SK-N-SH (cell line): ENCODE results near the gene DBH. TPM values are rescaled to one million over a fixed set of nuclear protein-coding genes. Genes with fewer than 3 reads are reported as not detected.

Source experiments
- CTCF ChIA-PET: fragments of 300-600, 350-600 bp; formaldehyde crosslinking; extraction: SDS; loops from one replicate; lab custom pipeline; 2021; lab: Yijun Ruan, JAX
- POLR2A ChIA-PET: fragments of 350-600 bp; sonication (Branson Sonifier 250); formaldehyde crosslinking; extraction: SDS; loops from one replicate; lab custom pipeline; 2020; ENCODE audit warnings: antibody characterized with exemption, inconsistent platforms; lab: Yijun Ruan, JAX
- DNase-seq: peaks from one replicate; pipeline ENCODE4 v3.0.0; 2012
- H2AFZ ChIP-seq: fragments of 200-600 bp; sonication (generic); 2 replicates; pipeline ENCODE4 v1.8.1; 2016; ENCODE audit warnings: antibody characterized with exemption, mild to moderate bottlenecking, low read depth
- H3F3A ChIP-seq: fragments of 200-600 bp; sonication (generic); replicated peaks from 2 replicates; pipeline ENCODE3; 2016; ENCODE audit warnings: antibody characterized with exemption, mild to moderate bottlenecking; ENCODE audit not compliant: insufficient read depth
- H3K27ac ChIP-seq, 2 experiments: fragments of 200-500 bp in 1 of 2; fragments of 200-600 bp in 1 of 2; sonication (Bioruptor generic) in 1 of 2; sonication (generic), shearing (Covaris generic) in 1 of 2; 2 replicates each; pipeline versions ENCODE4 v1.5.1 to v1.6.1; 2014 to 2016; ENCODE audit warnings: low read depth in 2 of 2, inconsistent platforms in 1 of 2, low read length in 1 of 2, mild to moderate bottlenecking in 1 of 2, mixed read lengths in 1 of 2
- H3K27me3 ChIP-seq: fragments of 200-600 bp; sonication (generic), shearing (Covaris generic); 2 replicates; pipeline ENCODE4 v1.6.1; 2016; ENCODE audit warnings: mixed run types; ENCODE audit not compliant: insufficient read depth
- H3K36me3 ChIP-seq, 2 experiments: fragments of 200-500 bp in 1 of 2; fragments of 200-600 bp in 1 of 2; sonication (Bioruptor generic) in 1 of 2; sonication (generic) in 1 of 2; replicated peaks in 1 of 2; 2 replicates each; pipeline versions ENCODE3 to v1.5.1; 2014 to 2016; ENCODE audit warnings: low read length in 1 of 2, mild to moderate bottlenecking in 1 of 2; ENCODE audit not compliant: insufficient read depth in 2 of 2, control insufficient read depth in 1 of 2
- H3K4me1 ChIP-seq, 2 experiments: fragments of 200-500 bp in 1 of 2; fragments of 200-600 bp in 1 of 2; sonication (Bioruptor generic) in 1 of 2; sonication (generic), shearing (Covaris generic) in 1 of 2; 2 replicates each; pipeline versions ENCODE4 v1.5.1 to v1.6.1; 2014 to 2016; ENCODE audit warnings: low read depth in 1 of 2, low read length in 1 of 2, mixed run types in 1 of 2; ENCODE audit not compliant: insufficient read depth in 2 of 2, control insufficient read depth in 1 of 2
- H3K4me2 ChIP-seq: fragments of 200-600 bp; sonication (generic), shearing (Covaris generic); 2 replicates; pipeline ENCODE4 v1.6.1; 2017; ENCODE audit warnings: mixed run types
- H3K4me3 ChIP-seq, 2 experiments: fragments of 200-500 bp in 1 of 2; fragments of 200-600 bp in 1 of 2; sonication (Bioruptor generic) in 1 of 2; sonication (generic), shearing (Covaris generic) in 1 of 2; 2 replicates each; pipeline versions ENCODE4 v1.5.1 to v1.8.1; 2014 to 2016; ENCODE audit warnings: low read depth in 2 of 2, inconsistent platforms in 1 of 2, low read length in 1 of 2, mild to moderate bottlenecking in 1 of 2, mixed read lengths in 1 of 2, moderate library complexity in 1 of 2
- H3K79me2 ChIP-seq: fragments of 200-600 bp; sonication (generic); 2 replicates; pipeline ENCODE4 v1.8.1; 2017; ENCODE audit warnings: mild to moderate bottlenecking; ENCODE audit not compliant: insufficient read depth
- H3K9ac ChIP-seq: fragments of 200-600 bp; sonication (generic); 2 replicates; pipeline ENCODE4 v1.6.1; 2017; ENCODE audit warnings: mixed run types
- H3K9me2 ChIP-seq: fragments of 200-600 bp; sonication (generic); 2 replicates; pipeline ENCODE4 v1.6.1; 2017; ENCODE audit warnings: mixed run types
- H3K9me3 ChIP-seq: fragments of 200-600 bp; sonication (generic); 2 replicates; pipeline ENCODE4 v1.6.1; 2017; ENCODE audit warnings: mixed run types, mild to moderate bottlenecking, moderate library complexity
- H4K20me1 ChIP-seq: fragments of 200-600 bp; sonication (generic); 2 replicates; pipeline ENCODE4 v1.6.1; 2017; ENCODE audit warnings: mild to moderate bottlenecking, mixed run types; ENCODE audit not compliant: insufficient read depth
- CHD2 ChIP-seq: fragments of 150-350 bp; IDR thresholded peaks from 2 replicates; pipeline ENCODE4 v1.6.1; 2018; ENCODE audit warnings: low read length; ENCODE audit not compliant: partially characterized antibody
- EZH2phosphoT487 ChIP-seq: fragments of 200-600 bp; sonication (generic); IDR thresholded peaks from 2 replicates; pipeline ENCODE4 v1.6.1; 2017; ENCODE audit warnings: low read depth, mixed run types, mild to moderate bottlenecking, antibody characterized with exemption, moderate library complexity, borderline replicate concordance
- GABPA ChIP-seq: IDR thresholded peaks from 2 replicates; pipeline ENCODE4 v1.4.0; 2012; ENCODE audit warnings: low read depth, mild to moderate bottlenecking
- JUND ChIP-seq: IDR thresholded peaks from 2 replicates; pipeline ENCODE4 v1.4.0; 2012
- MAX ChIP-seq: IDR thresholded peaks from 2 replicates; pipeline ENCODE4 v1.4.0; 2012; ENCODE audit warnings: low read depth
- MEF2A ChIP-seq: IDR thresholded peaks from 2 replicates; pipeline ENCODE4 v1.4.0; 2012; ENCODE audit warnings: low read depth, borderline replicate concordance
- MXI1 ChIP-seq: IDR thresholded peaks from 2 replicates; pipeline ENCODE4 v1.6.1; 2012; ENCODE audit warnings: mild to moderate bottlenecking, low read depth, low read length, improper control_type of control experiment
- POLR2AphosphoS5 ChIP-seq: IDR thresholded peaks from 2 replicates; pipeline ENCODE4 v1.6.1; 2012; ENCODE audit warnings: low read depth, low read length
- RFX5 ChIP-seq: IDR thresholded peaks from 2 replicates; pipeline ENCODE4 v1.6.1; 2012; ENCODE audit warnings: mild to moderate bottlenecking, improper control_type of control experiment, low read length
- TEAD4 ChIP-seq: IDR thresholded peaks from 2 replicates; pipeline ENCODE4 v1.4.0; 2012; ENCODE audit warnings: mild to moderate bottlenecking, borderline replicate concordance; ENCODE audit not compliant: insufficient read depth
- YY1 ChIP-seq: IDR thresholded peaks from 2 replicates; pipeline ENCODE4 v1.4.0; 2012; ENCODE audit warnings: low read depth, mild to moderate bottlenecking
- WGBS: methylation state at CpG from one replicate; pipeline ENCODE4 v1.1.6; 2017; ENCODE audit warnings: low lambda C conversion rate; 5-methylcytosine and 5-hydroxymethylcytosine counted together
- polyA plus RNA-seq, 3 experiments: library from polyadenylated mRNA; depleted of rRNA; stranded (reverse); fragments of >200 nt; gene quantifications; 2 replicates each; pipeline ENCODE4 v1.2.3, GENCODE V29; 2012
- TF ChIP-seq, protein P1 (sequence below): fragments of 200-600 bp; sonication (generic); IDR thresholded peaks from 2 replicates; pipeline ENCODE4 v1.6.1; 2017; ENCODE audit warnings: antibody characterized with exemption, mild to moderate bottlenecking, moderate library complexity

The DBH gene
- polyA plus RNA-seq, 1 of the 3 experiments (the other 2 are of a cell fraction): 0.92 TPM

GRCh38 chr9:133608382-133608781 lies 27.8 kb upstream of the DBH start:
- no peak overlapping the region for H2AFZ ChIP-seq
- no peaks in the 10 kb centered on the region for H3F3A ChIP-seq
- POLR2A ChIA-PET: interaction anchor here (0.7 to 18.3 kb wide), 7 partner anchors 8 to 94 kb away, joined by 3 to 261 read pairs (median 6); partner anchors contain the start of genes ADAMTSL2 and DBH
- peaks cover 0 to 70% of the 10 kb centered on the region in 2 experiments; a peak in 1 of 4 replicates for H3K4me1 ChIP-seq
- no peaks in the 10 kb centered on the region for H4K20me1 ChIP-seq
- CTCF ChIA-PET: interaction anchor here (0.9 to 10.4 kb wide), 6 partner anchors 21 to 117 kb away, joined by 3 to 102 read pairs (median 3); no protein-coding TSS in a partner anchor
- no peak overlapping the region for H3K4me2 ChIP-seq
- 50% methylated on average over 7 of the region's 7 CpGs for WGBS
- no peak overlapping the region for H3K9ac ChIP-seq
- H3K4me3 ChIP-seq: peak overlapping the region in 1 of 2 experiments; percentile 46; a peak in 1 of 4 replicates
- no peaks in the 10 kb centered on the region for H3K9me2 ChIP-seq
- H3K27me3 ChIP-seq: peaks cover 18% of the 10 kb centered on the region
- H3K9me3 ChIP-seq: no peaks in the 10 kb centered on the region
- H3K27ac ChIP-seq: peak overlapping the region in 1 of 2 experiments; percentile 86; a peak in 2 of 4 replicates
- no peaks in the 10 kb centered on the region for H3K79me2 ChIP-seq
- no peaks in the 10 kb centered on the region for H3K36me3 ChIP-seq
- no peak for DNase-seq
- TF ChIP-seq CHD2 (no peak), GABPA (no peak), JUND (no peak), TEAD4 (no peak), RFX5 (no peak), YY1 (no peak), MEF2A (no peak), MAX (no peak)
- TF ChIP-seq, protein P1, sequence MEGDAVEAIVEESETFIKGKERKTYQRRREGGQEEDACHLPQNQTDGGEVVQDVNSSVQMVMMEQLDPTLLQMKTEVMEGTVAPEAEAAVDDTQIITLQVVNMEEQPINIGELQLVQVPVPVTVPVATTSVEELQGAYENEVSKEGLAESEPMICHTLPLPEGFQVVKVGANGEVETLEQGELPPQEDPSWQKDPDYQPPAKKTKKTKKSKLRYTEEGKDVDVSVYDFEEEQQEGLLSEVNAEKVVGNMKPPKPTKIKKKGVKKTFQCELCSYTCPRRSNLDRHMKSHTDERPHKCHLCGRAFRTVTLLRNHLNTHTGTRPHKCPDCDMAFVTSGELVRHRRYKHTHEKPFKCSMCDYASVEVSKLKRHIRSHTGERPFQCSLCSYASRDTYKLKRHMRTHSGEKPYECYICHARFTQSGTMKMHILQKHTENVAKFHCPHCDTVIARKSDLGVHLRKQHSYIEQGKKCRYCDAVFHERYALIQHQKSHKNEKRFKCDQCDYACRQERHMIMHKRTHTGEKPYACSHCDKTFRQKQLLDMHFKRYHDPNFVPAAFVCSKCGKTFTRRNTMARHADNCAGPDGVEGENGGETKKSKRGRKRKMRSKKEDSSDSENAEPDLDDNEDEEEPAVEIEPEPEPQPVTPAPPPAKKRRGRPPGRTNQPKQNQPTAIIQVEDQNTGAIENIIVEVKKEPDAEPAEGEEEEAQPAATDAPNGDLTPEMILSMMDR: no peak

DNA sequence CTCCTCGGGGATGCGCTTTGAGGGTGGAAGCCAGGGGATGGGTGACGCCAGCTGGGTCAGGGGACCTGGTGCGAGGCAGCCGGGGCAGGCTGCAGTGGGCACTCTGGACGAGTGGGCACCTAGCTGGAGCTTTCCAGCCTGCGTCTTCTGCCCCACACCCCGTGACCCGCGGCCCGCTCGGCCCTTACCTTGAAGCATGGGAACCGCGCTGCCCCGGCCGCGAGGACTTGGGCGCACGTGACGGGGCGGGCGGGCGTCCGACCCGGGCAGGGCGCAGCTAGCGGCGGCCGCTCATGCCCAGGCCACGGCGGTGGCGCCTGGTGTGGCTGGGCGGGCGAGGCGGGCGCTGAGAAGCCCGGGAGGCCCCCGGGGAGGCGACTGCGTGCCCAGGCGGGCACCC lies 27.3 kb upstream of the DBH start:
- Histone ChIP-seq H3K4me3 (peak overlapping the region in 1 of 2 experiments; percentile 46; a peak in 2 of 4 replicates), H3K9me2 (no peaks in the 10 kb centered on the region), H3K79me2 (no peaks in the 10 kb centered on the region), H3K36me3 (no peaks in the 10 kb centered on the region)
- TF ChIP-seq MXI1 (peak; percentile 20; the same call in 1 of the 2 replicates), POLR2AphosphoS5 (no peak), EZH2phosphoT487 (no peak)
- TF ChIP-seq, all 33 proteins: peak for 1
- peaks cover 0 to 69% of the 10 kb centered on the region in 2 experiments; a peak in 1 of 4 replicates for H3K4me1 ChIP-seq
- ChIA-PET CTCF (interaction anchor here (0.6 to 10.4 kb wide), 8 partner anchors 19 to 75 kb away, joined by 3 to 102 read pairs (median 4); no protein-coding TSS in a partner anchor), POLR2A (interaction anchor here (0.5 to 18.3 kb wide), 10 partner anchors 8 to 129 kb away, joined by 3 to 261 read pairs (median 5); partner anchors contain the start of genes ADAMTSL2, DBH and SARDH)
- H3F3A ChIP-seq: no peaks in the 10 kb centered on the region
- WGBS: no CpG with 5 or more reads among the region's 41 CpGs
- H3K27me3 ChIP-seq: peaks cover 18% of the 10 kb centered on the region
- no peak overlapping the region for H2AFZ ChIP-seq
- no peak overlapping the region for H3K9ac ChIP-seq
- H3K9me3 ChIP-seq: no peaks in the 10 kb centered on the region
- H3K4me2 ChIP-seq: no peak overlapping the region
- H4K20me1 ChIP-seq: no peaks in the 10 kb centered on the region
- peak overlapping the region in 1 of 2 experiments; percentile 86; a peak in 2 of 4 replicates for H3K27ac ChIP-seq
- no peak for DNase-seq
